ENCODE results near the gene NSF. TPM values are rescaled to one million over a fixed set of nuclear protein-coding genes. Genes with fewer than 3 reads are reported as not detected.

Gene NSF
- total RNA-seq, 2 experiments from 2014 or later = 17.7 to 19.1 TPM

- no peaks in the 10 kb centered on the region for H3K4me1 Mint-ChIP-seq (ENCODE audit: low read depth)
- DNase-seq (no peak), ATAC-seq (ENCODE audit: poor library complexity) (no peak)
- H3K27ac ChIP-seq (ENCODE audit: low read depth in 1 of 2, low read length in 2 of 2) = no peak overlapping the region
- H3K4me1 ChIP-seq (ENCODE audit: insufficient read depth, low read length) = no peaks in the 10 kb centered on the region
- H3K36me3 ChIP-seq (ENCODE audit: insufficient read depth, low read length) = no peaks in the 10 kb centered on the region
- H3K36me3 Mint-ChIP-seq (ENCODE audit: low read depth) = no peaks in the 10 kb centered on the region
- no peak for TF ChIP-seq CTCF (IDR thresholded peaks at IDR 0.05)
- H3K27me3 Mint-ChIP-seq = peaks cover 5% of the 10 kb centered on the region
- peaks cover 0 to 3% of the 10 kb centered on the region in 2 experiments for H3K9me3 ChIP-seq (ENCODE audit: control insufficient read depth in 1 of 2, insufficient read depth in 1 of 2, low read length in 2 of 2)
- ChIA-PET POLR2A (no interaction called here), CTCF (no interaction called here)
- no peaks in the 10 kb centered on the region for H3K9me3 Mint-ChIP-seq
- no peaks in the 10 kb centered on the region for H3K27me3 ChIP-seq (ENCODE audit: control insufficient read depth in 1 of 2, insufficient read depth in 2 of 2, low read length in 2 of 2)
- no peak overlapping the region for H3K4me3 ChIP-seq (ENCODE audit: low read length)
- no peak overlapping the region for H3K4me3 Mint-ChIP-seq
- intact Hi-C loops (cut with DNase I, micrococcal nuclease) = no loop called here
- no peak overlapping the region for H3K27ac Mint-ChIP-seq
Observed at GRCh38 chr17:46802800-46803199, 212.3 kb downstream of the NSF start.

- peaks cover 5% of the 10 kb centered on the region for H3K27me3 Mint-ChIP-seq
- no peak overlapping the region for H3K4me3 ChIP-seq (ENCODE audit: low read length)
- H3K36me3 ChIP-seq (ENCODE audit: insufficient read depth, low read length) = no peaks in the 10 kb centered on the region
- no peak overlapping the region for H3K4me3 Mint-ChIP-seq
- H3K4me1 ChIP-seq (ENCODE audit: insufficient read depth, low read length) = no peaks in the 10 kb centered on the region
- peaks cover 0 to 3% of the 10 kb centered on the region in 2 experiments for H3K9me3 ChIP-seq (ENCODE audit: control insufficient read depth in 1 of 2, insufficient read depth in 1 of 2, low read length in 2 of 2)
- DNase-seq (no peak), ATAC-seq (ENCODE audit: poor library complexity) (no peak)
- H3K36me3 Mint-ChIP-seq (ENCODE audit: low read depth) = no peaks in the 10 kb centered on the region
- intact Hi-C loops (cut with DNase I, micrococcal nuclease) = no loop called here
- TF ChIP-seq CTCF (IDR thresholded peaks at IDR 0.05) = no peak
- no peak overlapping the region for H3K27ac ChIP-seq (ENCODE audit: low read depth in 1 of 2, low read length in 2 of 2)
- H3K4me1 Mint-ChIP-seq (ENCODE audit: low read depth) = no peaks in the 10 kb centered on the region
- ChIA-PET CTCF (no interaction called here), POLR2A (no interaction called here)
- no peak overlapping the region for H3K27ac Mint-ChIP-seq
- H3K9me3 Mint-ChIP-seq = no peaks in the 10 kb centered on the region
- H3K27me3 ChIP-seq (ENCODE audit: control insufficient read depth in 1 of 2, insufficient read depth in 2 of 2, low read length in 2 of 2) = no peaks in the 10 kb centered on the region
Observed at GRCh38 chr17:46803544-46803943, 213.1 kb downstream of the NSF start.

- H3K4me1 Mint-ChIP-seq (ENCODE audit: low read depth) = no peaks in the 10 kb centered on the region
- no peak overlapping the region for H3K4me3 Mint-ChIP-seq
- H3K27me3 ChIP-seq (ENCODE audit: control insufficient read depth in 1 of 2, insufficient read depth in 2 of 2, low read length in 2 of 2) = no peaks in the 10 kb centered on the region
- H3K9me3 ChIP-seq (ENCODE audit: control insufficient read depth in 1 of 2, insufficient read depth in 1 of 2, low read length in 2 of 2) = peaks cover 0 to under 1% of the 10 kb centered on the region in 2 experiments
- H3K27me3 Mint-ChIP-seq = peaks cover 13% of the 10 kb centered on the region
- no peaks in the 10 kb centered on the region for H3K4me1 ChIP-seq (ENCODE audit: insufficient read depth, low read length)
- CTCF ChIA-PET = no interaction called here
- no peak overlapping the region for H3K27ac ChIP-seq (ENCODE audit: low read depth in 1 of 2, low read length in 2 of 2)
- no peak overlapping the region for H3K27ac Mint-ChIP-seq
- no peak overlapping the region for H3K4me3 ChIP-seq (ENCODE audit: low read length)
- H3K36me3 Mint-ChIP-seq (ENCODE audit: low read depth) = no peaks in the 10 kb centered on the region
- no peaks in the 10 kb centered on the region for H3K9me3 Mint-ChIP-seq
- DNase-seq (no peak), ATAC-seq (ENCODE audit: poor library complexity) (no peak)
- intact Hi-C loops (cut with DNase I, micrococcal nuclease) = no loop called here
- no peak for TF ChIP-seq CTCF (IDR thresholded peaks at IDR 0.05)
- POLR2A ChIA-PET = no interaction called here
- no peaks in the 10 kb centered on the region for H3K36me3 ChIP-seq (ENCODE audit: insufficient read depth, low read length)
Observed at GRCh38 chr17:46805771-46806170, 215.3 kb downstream of the NSF start.

Other genes starting within 250 kb of the NSF start
- 10 to 100 TPM; 22.0 to 23.9 TPM for gene ARL17B, start 228.9 kb upstream of the NSF start, total RNA-seq
- gene LRRC37A2, start 78.2 kb upstream of the NSF start, total RNA-seq = 1 to 10 TPM; 8.9 to 9.1 TPM
- gene ARL17A, start 11.0 kb upstream of the NSF start, total RNA-seq = 10 to 100 TPM; 16.5 to 20.0 TPM
- gene WNT3, start 228.0 kb downstream of the NSF start, total RNA-seq = not detected